ENCODE data around the gene PDE1A.

PDE1A gene

GRCh38 chr2:182261860-182262387 is 164.9 kb downstream of the PDE1A start:
- DNase-seq: no peak

- no peak for DNase-seq
Measured at GRCh38 chr2:182259629-182260150, 167.1 kb downstream of the PDE1A start.

DNA sequence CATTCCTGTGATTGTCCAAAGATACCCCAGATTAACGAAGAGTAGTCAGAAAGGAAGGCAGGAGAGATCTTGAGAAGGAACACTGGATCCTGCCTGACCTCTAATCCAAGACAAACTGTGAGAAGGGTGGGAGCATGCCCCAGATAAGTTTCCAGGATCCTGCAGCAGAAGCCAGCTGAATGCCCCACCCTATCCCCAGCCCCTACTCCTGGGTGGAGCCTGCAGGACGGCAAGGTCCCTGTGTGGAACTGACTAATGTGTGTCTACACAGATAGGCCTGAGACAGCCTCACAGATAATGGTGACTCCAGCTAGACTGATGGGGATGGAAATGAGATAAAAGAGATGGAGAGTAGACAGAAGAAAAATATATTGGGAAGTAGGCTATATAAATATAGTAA is 174.3 kb downstream of the PDE1A start:
- DNase-seq: no peak

DNA sequence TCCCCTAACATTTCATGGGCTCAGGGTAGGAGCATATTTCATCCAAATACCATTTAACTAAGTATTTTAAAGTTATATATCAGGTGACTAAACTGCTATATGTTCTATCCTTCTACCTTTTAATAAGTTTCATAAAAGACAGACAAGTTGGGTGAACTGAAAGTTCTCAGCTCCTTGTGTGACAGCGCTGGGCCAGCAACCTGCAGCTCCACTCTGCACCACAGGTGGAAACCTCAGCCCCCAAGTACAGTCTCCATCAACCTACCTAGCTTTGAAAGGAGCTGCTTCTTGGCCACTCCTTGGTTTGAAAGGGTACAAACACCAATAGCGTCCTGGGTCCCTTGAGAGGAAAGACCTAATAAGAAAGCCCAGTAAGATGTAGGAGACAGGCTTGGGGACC is 177.9 kb downstream of the PDE1A start:
- no peak for DNase-seq

DNA sequence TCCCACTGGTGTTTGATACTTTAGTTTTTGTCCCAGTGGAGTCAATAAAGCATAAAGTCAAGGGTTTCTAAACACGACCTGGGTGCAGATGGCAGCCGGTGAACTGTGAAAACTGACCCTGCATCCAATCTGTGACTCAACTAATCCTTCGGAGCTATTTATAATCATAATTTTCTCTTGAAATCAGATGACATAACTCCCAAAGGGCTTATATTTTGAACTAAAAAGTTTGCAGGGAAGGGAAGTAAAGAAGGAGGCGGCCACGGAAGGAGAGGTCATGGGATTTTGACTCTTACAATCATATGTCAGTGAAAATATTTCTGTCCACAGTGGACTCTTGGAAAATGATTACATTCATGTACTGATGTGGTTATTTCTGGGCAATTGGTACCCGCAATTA is 178.5 kb downstream of the PDE1A start:
- DNase-seq: no peak

- DNase-seq: no peak
Measured at GRCh38 chr2:182247831-182248230, 179.0 kb downstream of the PDE1A start.

DNA sequence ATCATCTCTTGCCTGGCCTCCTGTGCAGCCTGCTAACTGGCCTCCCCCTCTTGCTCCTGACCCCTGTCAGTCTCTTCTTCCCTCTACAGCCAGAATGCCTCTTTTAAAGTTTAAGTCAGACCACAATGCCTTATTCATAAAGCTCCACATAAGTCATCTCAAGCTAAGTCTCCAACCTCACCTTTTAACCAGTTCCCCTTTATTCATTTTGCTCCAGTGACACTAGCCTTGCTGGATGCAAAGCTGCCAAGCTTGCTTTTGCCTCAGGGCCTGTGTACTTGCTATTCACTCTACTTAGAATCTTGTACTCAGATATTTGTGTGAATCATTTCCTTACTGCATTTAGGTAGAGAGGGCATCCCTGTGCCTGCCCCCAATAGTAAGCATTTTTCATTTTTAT is 180.9 kb downstream of the PDE1A start:
- no peak for DNase-seq

- DNase-seq: no peak
Measured at GRCh38 chr2:182242609-182243008, 184.2 kb downstream of the PDE1A start.

- no peak for DNase-seq
Measured at GRCh38 chr2:182241936-182242335, 184.9 kb downstream of the PDE1A start.

DNA sequence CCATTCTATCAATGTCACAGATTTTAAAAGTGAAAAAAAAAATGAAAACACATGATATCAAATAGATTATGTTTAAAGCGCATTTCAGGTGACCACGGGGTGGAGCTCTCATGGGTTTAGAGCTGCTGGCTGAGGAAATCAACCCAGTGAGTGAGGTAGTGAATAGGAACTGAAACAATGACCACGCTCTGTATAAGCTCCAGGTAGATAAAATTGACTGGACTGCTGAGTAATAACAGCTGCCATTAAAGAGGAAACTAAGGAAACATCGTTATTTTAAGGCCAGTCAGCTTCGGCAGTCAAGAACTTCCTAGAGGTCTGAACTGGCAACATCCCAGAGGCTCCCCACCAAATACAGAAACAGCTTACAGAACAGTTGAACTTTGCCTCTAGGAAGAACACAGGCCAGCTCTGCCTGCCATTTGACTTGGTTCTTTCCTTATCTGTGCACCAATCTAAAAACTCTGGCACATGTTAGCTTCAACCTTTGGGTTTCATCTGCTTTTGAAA is 185.9 kb downstream of the PDE1A start:
- peak; percentile 29 for DNase-seq

DNA sequence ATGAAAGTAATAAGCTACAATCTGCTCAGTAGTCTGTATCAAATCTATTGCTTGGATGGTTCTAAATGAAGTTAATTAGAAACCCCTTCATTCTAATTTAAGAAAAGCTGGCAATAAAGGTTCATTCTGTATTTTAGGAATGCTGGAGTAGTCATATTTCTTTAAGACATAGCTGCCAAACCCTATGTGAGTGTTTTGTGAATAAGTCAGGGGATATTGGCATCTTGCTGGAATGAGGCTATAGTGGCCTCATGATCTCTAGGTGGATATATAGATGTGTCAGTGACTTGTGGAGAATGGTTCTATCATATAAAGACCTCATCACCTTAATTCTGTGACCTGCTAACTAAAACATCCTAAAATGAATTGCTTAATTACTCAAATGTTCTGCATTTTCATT is 196.3 kb downstream of the PDE1A start:
- DNase-seq: no peak

- DNase-seq: peak; percentile 42
Measured at GRCh38 chr2:182229297-182229696, 197.5 kb downstream of the PDE1A start.

DNA sequence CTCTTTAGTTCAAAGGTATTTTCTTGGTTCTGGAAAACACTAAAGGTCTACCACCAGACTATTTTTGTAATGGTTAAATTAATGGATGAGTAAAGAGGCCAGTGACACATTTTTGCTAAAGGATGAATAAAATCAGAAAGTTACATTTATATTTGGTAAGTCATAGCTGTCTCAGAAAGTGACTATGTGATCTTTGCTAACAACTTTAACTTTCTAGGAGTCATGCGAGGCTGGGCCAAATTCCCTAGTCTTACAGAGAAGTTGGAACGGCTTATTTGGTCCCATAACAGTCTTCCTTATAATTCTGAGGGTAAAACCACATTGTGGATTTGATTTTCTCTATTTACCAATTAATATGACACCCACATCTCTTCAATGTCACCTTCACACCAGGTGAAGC is 198.1 kb downstream of the PDE1A start:
- no peak for DNase-seq

DNA sequence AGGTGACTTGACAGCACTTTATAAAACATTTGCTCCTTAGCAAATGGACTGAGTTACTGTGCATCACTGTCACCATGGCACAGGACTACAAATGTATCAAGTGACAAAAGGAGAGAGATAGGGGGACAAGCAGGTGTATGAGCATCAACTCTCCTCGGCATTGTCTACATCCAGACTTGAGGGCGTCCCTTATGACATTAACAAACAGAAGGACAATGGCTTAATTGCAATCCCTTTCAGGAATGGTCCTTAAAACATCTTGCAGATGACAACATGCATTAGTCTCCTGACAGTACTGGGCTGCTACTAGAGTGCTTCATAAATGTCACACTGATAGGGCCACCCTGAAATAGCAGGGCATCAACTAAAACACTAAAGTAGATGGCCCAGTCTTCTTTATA is 198.8 kb downstream of the PDE1A start:
- DNase-seq: no peak

GRCh38 chr2:182226807-182227206 is 200.0 kb downstream of the PDE1A start:
- no peak for DNase-seq

- no peak for DNase-seq
Measured at GRCh38 chr2:182224669-182225068, 202.2 kb downstream of the PDE1A start.

GRCh38 chr2:182220998-182221397 is 205.8 kb downstream of the PDE1A start:
- DNase-seq: no peak

GRCh38 chr2:182220335-182220734 is 206.5 kb downstream of the PDE1A start:
- DNase-seq: no peak

DNA sequence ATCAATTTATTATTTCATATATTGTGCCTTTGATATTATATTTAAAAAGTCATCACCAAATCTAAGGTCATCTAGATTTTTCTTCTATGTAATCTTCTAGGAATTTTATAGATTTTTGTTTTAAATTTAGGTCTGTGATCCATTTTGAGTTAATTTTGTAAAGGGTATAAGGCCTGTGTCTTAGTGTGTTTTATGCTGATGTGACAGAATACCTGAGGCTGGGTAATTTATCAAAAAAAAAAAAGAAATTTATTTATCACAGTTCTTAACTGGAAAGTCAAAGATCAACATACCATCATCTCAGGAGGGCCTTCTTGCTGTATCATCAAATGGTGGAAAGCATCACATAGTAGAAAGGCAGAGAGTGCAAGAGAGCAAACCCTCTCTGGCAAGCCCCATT is 216.2 kb downstream of the PDE1A start:
- no peak for DNase-seq

GRCh38 chr2:182208421-182208820 is 218.4 kb downstream of the PDE1A start:
- DNase-seq: no peak

GRCh38 chr2:182207049-182207746 is 219.6 kb downstream of the PDE1A start:
- no peak for DNase-seq

GRCh38 chr2:182197529-182197928 is 229.3 kb downstream of the PDE1A start:
- no peak for DNase-seq

GRCh38 chr2:182193291-182193690 is 233.5 kb downstream of the PDE1A start:
- DNase-seq: no peak

GRCh38 chr2:182191061-182191460 is 235.8 kb downstream of the PDE1A start:
- DNase-seq: no peak

DNA sequence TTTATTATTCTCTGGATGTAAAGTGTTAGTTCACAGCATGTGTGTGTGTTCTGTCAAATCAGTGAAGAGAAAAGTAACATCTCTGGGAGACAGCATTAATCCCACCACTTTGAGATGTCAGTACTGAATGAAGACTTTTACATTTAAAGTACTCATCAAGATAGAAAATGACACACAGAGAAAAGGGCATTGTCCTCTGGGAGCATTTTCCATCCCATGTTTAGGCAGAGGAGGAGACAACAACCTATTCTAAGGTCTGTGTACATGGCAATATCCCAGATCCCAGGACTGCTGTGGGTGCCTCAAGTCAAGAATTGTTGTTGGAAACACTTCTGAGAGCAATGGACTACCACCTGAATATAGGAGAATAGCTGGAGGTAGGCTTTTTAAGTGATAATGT is 239.7 kb downstream of the PDE1A start:
- no peak for DNase-seq
